GM21447 (cell line): ENCODE measurements around the gene FOXD1.
"Not testable (repeated sequence)": the region's sequence is repeated elsewhere in the genome, so short reads cannot be mapped to it uniquely, and the experiment has no call there.

Source experiments
- ATAC-seq: cut with Tn5 transposase; IDR thresholded peaks from one replicate; pipeline ENCODE4 v1.9.1; 2021; ENCODE audit not compliant: unreplicated experiment

Gene FOXD1

DNA sequence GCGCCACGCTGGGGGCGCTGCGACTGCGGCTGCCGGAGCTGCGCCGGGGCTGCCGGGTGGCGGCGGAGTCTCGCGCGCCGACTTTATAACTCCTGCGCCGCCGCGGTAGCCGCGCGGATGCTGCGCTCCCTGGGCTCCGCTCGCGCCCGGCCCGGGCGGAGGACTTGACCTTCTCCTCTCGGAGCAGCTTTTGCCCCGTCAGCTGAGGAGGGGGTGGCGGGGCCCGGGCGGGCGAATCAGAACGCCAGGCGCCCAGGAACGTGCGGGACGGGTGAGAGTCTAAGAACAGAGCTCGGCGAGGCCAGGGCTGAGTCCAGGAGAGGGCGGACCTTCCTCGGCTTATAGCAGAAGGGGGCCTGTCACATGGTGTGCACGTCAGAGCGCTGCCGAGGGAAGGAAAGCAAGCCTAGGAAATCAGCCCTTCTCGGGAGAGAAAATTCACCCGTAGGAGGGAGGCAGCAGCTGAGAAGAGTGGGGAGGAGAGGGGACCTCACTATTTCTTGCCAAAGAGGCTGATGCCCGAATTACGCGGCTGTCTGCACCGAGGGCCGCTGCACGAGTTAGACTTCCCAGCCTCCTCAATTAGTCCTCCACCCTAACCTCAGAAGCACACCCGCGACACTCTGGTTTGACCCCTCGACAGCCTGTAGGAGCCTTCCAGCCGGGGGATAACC lies at the start of gene FOXD1:
FOXD1 (minus strand) TSS at position 315 of the 674 bp plus-strand sequence. CDS start 415 bp downstream, outside the sequence.
- no peak for ATAC-seq

DNA sequence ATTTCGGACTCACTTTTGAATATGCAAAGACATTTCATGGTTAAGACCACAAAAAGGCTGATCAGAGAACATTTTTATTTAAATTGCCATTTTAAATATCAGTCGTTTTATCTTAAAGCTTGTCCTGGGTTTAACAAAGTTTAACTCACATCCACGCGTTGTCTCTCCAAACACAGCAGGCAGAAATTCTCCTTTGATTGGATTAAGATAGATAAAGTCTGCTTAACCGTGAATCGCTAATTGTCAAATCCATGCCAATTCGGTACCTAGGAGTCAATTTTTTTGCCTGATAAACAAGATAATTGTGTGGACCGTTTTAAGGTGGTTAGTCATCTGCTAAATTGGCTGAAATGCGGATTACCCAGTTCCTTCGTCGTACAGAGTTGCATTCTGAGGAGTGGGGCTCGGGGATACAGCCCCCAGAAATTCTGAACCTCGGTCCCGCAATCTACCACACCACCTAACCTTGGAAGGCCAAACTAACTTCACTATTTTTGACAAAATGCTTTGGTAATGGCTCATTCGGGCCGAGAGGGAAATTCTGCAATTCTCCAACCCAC lies 49.0 kb upstream of the FOXD1 start:
- no peak for ATAC-seq

DNA sequence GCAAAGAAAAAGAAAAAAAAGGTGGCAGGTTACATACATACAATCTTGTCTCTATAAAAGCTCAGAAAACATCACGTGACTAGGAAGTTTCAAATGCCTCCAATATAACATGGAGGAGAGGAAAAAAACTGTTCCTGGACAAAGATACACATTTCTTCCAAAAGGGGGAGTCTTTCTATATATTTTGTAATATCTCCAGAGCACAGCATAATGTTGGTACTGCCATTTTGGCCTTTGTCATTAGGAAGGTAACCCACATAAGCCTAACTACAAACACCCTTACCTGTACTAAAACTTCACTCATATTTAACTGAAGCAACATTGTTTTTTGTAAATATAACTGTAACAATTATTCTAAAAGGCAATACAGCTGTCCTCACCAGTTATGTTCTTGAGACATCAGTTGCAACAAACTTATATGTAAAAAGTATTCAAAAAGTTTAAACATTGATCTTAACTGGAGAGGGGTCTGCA lies 48.4 kb upstream of the FOXD1 start:
- no peak for ATAC-seq

DNA sequence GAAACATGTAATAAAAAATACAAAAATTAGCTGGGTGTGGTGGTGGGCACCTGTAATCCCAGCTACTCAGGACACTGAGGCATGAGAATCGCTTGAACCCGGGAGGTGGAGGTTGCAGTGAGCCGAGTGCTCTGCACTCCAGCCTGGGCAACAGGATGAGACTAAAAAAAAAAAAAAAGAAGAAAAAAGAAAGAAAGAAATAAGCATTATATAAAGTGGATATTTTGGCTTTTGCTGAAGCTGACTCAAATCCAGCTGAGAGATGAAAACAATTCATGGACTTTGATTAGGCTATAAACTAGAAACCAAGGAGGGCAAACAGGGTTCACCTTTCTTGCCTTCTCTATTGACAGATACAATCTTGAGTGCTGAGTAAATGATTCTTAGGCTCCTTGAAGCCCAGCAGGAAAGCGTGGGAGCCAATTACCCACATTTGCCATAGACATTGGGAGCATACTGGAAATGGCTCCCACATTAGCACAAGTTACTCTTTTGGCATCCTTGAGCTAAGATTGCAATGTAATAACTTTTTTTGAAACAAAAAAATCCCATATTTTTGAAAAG lies 47.3 kb upstream of the FOXD1 start:
- no peak for ATAC-seq

DNA sequence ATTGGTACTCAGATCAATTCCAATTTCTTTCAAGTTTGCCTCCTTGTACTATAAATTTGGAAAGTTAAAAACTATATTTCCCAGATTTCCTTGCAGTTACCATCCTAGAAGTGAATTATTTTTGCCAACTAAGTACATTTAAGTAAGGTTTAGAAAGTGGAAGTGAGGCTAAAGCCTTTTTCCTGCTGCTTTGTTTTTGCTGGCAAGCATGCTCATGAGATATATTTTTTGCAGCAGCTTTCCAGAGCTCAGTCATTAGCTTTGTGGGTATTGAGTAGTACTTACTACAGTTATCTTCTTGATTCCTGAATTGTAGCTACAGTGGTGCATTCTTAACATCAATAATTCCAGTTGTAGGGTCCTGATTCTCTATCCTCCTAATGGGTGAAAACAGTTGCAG lies 46.1 kb upstream of the FOXD1 start:
- no peak for ATAC-seq

DNA sequence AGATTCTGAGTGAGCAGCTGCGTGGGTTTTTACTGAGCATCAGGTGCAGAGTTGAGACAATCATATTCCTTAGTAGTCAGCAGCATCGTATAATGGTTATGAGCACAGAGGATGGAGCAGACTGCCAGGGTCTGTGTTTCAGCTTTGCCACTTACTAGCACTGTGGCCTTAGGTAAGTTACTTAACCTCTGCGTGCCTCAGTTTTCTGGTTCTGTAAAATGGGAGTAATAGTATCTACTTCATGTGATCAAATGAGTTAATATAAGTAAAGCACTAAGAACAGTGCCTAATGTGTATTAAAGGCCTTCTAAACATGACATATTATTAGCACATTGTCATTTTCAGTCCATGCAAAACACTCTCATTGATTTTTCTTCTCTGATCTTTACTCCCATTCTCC lies 44.8 kb upstream of the FOXD1 start:
- no peak for ATAC-seq

DNA sequence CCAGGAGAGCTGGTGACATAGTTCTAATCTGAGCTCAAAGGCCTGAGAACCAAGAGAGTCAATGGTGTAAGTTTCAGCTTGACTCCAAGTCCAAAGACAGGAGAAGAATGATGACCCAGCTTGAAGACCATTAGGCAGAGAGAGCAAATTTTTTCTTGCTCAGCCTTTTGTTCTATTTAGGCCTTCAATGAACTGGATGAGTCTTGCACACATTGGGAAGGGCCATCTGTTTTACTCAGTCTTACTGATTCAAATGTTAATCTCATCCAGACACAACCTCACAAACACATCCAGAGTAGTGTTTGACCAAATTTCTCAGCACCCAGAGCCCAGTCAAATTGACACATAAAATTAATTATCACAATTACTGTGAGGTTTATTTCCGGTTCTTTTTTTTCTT lies 42.6 kb upstream of the FOXD1 start:
- no peak for ATAC-seq

DNA sequence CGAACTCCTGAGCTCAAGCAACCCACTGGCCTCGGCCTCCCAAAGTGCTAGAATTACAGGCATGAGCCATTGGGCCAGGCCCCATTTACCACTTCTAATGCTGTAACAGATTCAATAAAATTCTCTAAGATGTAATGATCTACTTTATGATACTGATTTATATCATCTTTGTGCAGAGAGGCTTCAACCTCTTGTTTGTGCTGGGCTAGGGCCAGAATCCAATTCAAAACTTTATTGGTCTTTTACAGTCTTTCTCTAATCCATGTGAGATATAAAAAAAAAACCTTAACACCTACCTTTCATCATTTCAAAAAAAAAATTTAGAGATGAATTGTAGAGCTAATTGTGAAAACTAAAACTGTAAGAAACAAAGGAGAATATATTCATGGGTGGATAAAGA lies 41.5 kb upstream of the FOXD1 start:
- ATAC-seq = no peak

DNA sequence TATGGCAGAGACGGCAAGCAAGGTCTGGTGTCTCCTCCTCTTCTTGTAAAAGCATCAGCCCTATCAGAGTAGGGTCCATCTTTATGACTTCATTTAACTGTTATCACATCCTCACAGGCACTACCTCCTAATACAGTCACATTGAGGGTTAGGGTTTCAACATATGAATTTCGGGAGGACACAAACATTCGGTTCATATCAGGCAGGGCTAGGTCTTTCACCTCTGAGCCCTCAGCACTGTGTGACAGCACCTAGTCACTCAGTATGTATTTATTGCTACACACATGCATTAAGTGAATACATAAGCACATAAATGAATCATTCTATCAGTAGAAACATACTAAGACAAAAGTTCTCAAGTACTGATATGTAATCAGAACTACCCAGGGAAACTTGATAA lies 40.2 kb upstream of the FOXD1 start:
- no peak for ATAC-seq

DNA sequence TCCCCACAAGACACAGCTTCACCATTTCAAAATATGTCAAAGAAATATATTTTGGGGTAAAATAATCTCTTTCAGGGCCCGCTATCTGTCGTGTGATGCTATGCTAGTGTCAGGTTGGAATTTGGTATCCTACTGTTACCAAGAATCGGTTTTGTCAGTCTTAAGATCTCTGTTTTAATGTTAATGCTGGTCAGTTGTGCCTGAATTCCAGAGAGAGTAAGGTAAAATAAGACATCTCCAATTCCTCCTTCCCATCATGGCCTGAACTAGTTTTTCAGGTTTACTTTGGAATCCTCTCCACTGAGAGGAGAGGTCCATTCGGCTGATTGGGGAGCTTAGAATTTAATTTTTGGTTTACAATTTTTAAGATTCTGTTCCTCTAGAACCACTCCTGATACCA lies 39.2 kb upstream of the FOXD1 start:
- ATAC-seq = no peak

DNA sequence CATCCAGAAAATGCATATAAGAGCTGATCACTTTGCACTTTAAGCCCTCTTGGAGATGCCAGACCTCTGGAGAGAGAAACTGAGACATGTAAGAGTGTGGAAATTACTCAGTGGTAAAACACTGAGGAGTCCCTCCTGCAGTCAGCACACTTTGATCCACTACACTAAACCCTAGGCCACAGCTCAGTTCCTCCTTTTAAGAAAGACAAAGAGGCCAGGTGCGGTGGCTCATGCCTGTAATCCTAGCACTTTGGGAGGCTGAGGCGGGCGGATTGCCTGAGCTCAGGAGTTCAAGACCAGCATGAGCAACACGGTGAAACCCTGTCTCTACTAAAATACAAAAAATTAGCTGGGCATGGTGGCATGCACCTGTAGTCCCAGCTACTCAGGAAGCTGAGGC lies 38.7 kb upstream of the FOXD1 start:
- not testable (repeated sequence) for ATAC-seq

DNA sequence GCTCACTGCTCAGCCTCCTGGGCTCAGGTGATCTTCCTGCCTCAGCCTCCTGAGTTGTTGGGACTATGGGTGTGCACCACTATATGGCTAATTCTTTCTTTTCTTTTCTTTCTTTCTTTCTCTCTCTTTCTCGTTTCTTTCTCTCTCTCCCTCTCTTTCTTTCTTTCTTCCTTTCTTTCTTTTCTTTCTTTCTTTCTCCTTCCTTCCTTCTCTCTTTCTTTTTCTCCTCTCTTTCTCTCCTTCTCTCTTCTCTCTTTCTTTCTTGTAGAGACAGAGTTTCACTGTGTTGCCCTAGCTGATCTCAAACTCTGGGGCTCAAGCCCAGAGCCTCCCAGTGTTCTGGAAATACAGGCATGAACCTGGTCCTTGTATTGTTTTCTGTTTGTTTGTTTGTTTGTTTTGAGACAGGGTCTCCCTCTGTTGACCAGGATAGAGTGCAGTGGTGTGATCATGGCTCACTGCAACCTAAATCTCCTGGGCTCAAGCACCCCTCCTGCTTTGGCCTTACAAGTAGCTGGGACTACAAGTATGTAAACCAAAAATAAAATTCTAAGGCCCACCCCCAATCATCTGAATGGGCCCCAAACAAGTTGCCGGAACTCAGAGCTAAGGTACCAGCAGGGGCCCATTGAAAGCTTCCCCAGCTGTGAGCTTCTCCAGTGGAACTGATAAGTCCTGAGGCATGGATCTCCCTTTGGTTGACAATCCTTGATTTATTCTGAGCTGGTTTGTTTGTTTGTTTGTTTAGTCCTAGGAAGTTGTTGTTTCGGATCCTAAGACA lies 37.7 kb upstream of the FOXD1 start:
- no peak for ATAC-seq

DNA sequence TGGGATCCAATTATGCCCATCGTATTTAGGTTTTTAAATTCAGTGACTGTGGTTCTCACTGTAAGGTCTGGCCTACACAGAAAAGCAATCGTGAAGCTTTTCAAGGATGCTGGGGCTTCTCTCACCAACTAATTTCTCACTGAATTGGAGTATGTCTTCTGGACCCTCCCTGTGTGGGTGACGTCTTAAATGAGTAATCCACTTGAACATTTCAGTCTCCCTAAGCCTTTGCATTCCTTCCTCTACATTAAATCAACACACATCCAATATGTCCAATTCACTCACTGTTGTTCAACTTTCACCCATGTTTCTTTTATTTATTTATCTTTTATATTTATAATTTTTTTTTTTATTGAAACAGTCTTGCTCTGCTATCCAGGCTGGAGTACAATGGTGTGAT lies 37.1 kb upstream of the FOXD1 start:
- ATAC-seq = no peak

DNA sequence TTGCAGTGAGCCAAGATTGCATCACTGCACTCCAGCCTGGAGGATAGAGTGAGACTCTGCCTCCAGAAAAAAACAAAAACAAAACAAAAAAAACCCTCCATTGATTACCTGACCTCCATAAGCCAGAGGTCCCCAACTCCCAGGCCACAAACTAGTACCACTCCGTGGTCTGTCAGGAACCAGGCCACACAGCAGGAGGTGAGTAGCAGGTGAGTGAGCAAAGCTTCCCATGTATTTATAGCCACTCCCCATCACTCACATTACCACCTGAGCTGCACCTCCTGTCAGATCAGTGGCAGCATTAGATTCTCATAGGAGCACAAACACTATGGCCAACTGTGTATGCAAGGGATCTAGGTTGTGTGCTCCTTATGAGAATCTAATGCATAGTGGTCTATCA lies 35.9 kb upstream of the FOXD1 start:
- no peak for ATAC-seq

DNA sequence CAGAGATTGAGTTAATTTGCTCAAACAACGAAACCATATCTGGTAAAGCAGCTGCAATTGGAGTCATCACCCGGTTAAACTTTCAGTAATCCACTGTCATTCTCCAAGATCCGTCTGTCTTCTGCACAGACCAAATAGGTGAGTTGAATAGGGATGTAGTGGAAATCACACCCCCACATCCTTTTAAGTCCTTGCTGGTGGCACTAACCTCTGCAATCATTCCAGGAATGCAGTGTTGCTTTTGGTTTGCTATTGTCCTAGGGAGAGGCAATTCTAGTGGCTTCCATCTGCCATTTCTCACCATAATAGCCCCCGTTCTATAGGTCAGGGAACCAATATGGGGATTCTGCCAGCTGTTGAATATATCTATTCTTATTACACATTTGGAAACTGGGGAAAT lies 35.1 kb upstream of the FOXD1 start:
- ATAC-seq = no peak

DNA sequence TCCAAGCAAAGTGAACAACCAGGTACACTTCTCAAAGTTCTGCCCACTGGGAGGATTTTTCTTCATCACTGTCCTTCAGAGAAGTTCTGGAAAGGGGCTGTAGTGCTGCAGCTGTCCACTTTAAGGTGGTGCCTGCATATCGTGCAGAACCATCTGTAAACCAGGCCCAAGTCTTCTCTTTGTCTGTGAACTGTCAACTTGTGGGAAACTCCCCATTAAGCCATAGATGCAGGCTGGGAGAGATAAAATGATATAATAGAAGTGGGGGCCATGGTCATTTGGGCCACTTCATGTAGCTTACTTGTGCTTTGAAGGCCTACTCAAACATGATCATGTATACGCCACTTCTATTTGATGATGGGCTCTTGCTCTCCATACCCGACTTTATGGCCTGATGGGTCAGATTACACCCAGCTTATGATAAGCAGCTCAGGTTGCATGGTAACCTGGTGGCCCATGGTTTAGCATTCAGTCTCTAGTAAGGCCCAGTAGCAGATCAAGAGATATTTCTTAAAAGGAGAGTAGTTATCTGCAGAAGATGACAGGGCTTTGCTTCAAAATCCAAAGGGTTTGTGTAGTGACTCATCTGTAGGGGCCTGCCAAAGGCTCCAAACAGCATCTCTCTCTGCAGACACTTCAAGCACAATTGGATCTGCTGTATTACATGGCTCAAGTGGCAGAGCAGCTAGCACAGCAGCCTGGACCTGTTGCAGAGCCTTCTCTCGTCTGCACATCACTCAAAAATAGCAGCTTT lies 34.0 kb upstream of the FOXD1 start:
- no peak for ATAC-seq

DNA sequence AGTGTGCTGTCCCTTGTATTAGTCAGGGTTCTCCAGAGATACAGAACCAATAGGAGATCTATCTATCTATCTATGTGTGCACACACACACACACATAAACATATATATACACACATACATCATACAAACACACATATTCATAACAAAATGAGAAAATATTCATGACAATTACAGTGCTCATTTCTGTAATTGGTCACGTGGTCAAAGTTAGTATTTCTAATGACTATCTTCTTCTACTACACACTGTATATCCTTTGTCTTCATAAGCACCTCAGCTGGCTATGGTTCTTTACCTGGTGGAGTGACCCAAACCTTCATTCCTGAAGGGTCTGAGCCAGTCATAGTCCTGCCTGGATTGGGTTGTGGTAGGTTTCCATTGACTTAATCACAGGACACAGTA lies 31.9 kb upstream of the FOXD1 start:
- no peak for ATAC-seq

DNA sequence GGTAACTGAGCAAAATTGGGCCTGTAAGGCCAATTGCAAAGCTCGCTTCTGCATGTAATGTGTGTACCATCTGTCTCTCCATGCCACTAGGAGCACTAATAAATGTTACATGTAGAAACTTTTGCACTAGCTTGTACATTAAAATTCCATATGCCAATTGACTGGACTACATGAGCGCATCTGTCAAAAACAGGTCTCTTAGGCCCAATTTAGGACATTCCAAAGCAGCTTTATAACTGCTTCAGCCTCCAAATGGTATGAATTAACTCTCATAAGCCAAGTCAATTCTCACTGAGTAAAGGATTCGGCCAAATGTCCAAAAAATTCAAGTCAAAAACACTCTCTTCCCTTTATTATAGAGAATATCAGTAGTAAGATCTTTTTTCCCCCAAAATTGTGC lies 23.5 kb upstream of the FOXD1 start:
- no peak for ATAC-seq

DNA sequence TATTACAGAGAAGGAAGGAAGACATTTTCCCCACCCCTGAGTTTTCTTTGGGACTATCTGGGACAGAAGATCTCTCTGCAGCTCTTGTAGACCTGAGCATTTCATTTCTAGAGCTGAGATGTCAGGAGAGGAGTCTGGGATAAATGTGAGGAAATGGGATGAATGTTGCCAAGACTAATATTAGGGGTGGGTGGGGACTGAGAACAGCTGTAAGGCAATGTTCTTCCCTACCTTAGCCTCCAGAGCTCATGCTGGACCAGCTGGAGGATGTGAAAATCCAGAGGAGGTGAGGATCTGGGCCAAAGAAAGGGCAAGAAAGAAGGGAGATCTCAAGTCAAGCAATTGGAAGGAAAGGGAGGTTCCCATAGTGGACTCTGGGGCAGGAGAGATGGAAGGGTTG lies 23.1 kb upstream of the FOXD1 start:
- ATAC-seq = no peak

DNA sequence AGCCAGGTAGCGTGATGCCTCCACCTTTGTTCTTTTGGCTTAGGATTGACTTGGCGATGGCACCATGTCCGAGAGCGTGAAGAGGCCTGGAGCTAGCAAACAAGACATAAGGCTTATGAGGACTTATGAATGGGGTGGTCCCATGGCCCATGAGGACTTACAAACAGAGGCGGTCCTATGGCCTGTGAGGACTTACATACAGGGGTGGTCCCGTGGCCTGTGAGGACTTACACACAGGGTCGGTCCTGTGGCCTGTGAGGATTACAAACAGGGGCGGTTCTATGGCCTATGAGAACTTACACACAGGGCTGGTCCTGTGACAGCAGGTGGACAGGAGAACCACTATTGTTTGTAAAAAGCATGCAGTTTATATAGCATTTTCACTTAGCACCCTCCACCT lies 21.3 kb upstream of the FOXD1 start:
- ATAC-seq = no peak

DNA sequence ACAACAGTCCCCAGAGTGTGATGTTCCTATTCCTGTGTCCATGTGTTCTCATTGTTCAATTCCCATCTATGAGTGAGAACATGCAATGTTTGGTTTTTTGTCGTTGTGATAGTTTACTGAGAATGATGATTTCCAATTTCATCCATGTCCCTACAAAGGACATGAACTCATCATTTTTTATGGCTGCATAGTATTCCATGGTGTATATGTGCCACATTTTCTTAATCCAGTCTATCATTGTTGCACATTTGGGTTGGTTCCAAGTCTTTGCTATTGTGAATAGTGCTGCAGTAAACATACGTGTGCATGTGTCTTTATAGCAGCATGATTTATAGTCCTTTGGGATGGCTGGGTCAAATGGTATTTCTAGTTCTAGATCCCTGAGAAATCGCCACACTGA lies 20.1 kb upstream of the FOXD1 start:
- not testable (repeated sequence) for ATAC-seq
